ENCODE data around the gene NFE2L1.

DNA sequence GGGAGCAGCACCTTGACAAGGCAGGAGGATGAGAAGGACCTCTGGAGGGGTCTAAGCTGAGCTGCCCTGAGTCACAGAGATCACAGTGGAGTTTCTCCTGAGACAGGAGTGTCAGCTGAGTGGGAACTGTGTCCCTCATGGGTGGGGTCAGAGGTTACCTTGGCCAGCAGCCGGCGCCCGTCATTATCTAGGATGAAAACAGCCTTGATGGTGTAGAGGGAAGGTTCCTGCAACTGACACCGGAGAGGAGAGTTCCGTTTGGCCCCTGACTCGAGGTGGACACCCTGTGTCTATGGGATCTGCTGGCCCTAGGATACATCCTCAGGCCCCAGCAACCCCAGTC is 11.5 kb upstream of the NFE2L1 start:
- TF ChIP-seq JUND (IDR thresholded peaks at IDR 0.05; ENCODE audit: low read length) = no peak
- TF ChIP-seq TBP (IDR thresholded peaks at IDR 0.05; ENCODE audit: low read depth, low read length) = no peak
- no peak for TF ChIP-seq RNF2 (IDR thresholded peaks at IDR 0.05; ENCODE audit: borderline replicate concordance, low read depth, low read length, missing control alignments, poor library complexity, severe bottlenecking)
- TF ChIP-seq TEAD4 (IDR thresholded peaks at IDR 0.05; ENCODE audit: low read depth, low read length) = no peak
- TF ChIP-seq, protein P1, sequence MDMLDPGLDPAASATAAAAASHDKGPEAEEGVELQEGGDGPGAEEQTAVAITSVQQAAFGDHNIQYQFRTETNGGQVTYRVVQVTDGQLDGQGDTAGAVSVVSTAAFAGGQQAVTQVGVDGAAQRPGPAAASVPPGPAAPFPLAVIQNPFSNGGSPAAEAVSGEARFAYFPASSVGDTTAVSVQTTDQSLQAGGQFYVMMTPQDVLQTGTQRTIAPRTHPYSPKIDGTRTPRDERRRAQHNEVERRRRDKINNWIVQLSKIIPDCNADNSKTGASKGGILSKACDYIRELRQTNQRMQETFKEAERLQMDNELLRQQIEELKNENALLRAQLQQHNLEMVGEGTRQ (IDR thresholded peaks at IDR 0.05; ENCODE audit: low read length) = no peak
- no peak for TF ChIP-seq SRF (IDR thresholded peaks at IDR 0.05; ENCODE audit: low read depth, low read length)

Data from H1 (cell line).